T-helper 1 cell treated with Interleukin-12 subunit alpha and Interleukin-12 subunit beta and Interleukin-4 antibody, amounts not matched to agents 30 ng/mL and 1 ng/mL, for 36 hours (primary cell): Measurements from ENCODE around the gene CKAP4. TPM values are rescaled to one million over a fixed set of nuclear protein-coding genes. Genes with fewer than 3 reads are reported as not detected.
"Not testable (repeated sequence)": the region's sequence is repeated elsewhere in the genome, so short reads cannot be mapped to it uniquely, and the experiment has no call there.

Experiments used
- intact Hi-C: fragments of 100-400 bp; cut with micrococcal nuclease; formaldehyde crosslinking; loops from one replicate; pipeline ENCODE4 v1.15.1; 2024
- total RNA-seq: library from RNA; stranded (reverse); gene quantifications from 2 replicates; pipeline ENCODE4 v1.2.3, GENCODE V29; 2022

Gene CKAP4
- 3.8 and 4.0 TPM in 2 replicates for total RNA-seq

GRCh38 chr12:106247674-106248311, at the start of gene CKAP4:
CKAP4 (minus strand) TSS chr12:106248020; CDS start chr12:106247851, 169 bp downstream.
- intact Hi-C loops: loop anchor here (1.0 to 10.0 kb wide), 5 partner anchors 20 to 845 kb away; partner anchors contain the start of genes CRY1, RIC8B and TMEM263

- intact Hi-C loops: no loop called here
These were observed 49.3 kb upstream of the CKAP4 start for GRCh38 chr12:106297075-106297474.

GRCh38 chr12:106296179-106296877, 48.5 kb upstream of the CKAP4 start:
- intact Hi-C loops: no loop called here

- intact Hi-C loops: no loop called here
These were observed 44.5 kb upstream of the CKAP4 start for GRCh38 chr12:106292339-106292738.

GRCh38 chr12:106291342-106291741, 43.5 kb upstream of the CKAP4 start:
- intact Hi-C loops: no loop called here

- intact Hi-C loops: no loop called here
These were observed 42.8 kb upstream of the CKAP4 start for GRCh38 chr12:106290666-106291065.

- intact Hi-C loops: no loop called here
These were observed 41.4 kb upstream of the CKAP4 start for GRCh38 chr12:106289196-106289681.

- intact Hi-C loops: no loop called here
These were observed 40.8 kb upstream of the CKAP4 start for GRCh38 chr12:106288494-106289195.

GRCh38 chr12:106288101-106288493, 40.3 kb upstream of the CKAP4 start:
- intact Hi-C loops: no loop called here

- intact Hi-C loops: no loop called here
These were observed 39.5 kb upstream of the CKAP4 start for GRCh38 chr12:106287364-106287763.

- intact Hi-C loops: not testable (repeated sequence)
These were observed 38.8 kb upstream of the CKAP4 start for GRCh38 chr12:106286576-106287162.

GRCh38 chr12:106285982-106286381, 38.2 kb upstream of the CKAP4 start:
- intact Hi-C loops: no loop called here

GRCh38 chr12:106284358-106285105, 36.7 kb upstream of the CKAP4 start:
- intact Hi-C loops: loop anchor here (5.0 kb wide), 1 partner anchor 147 kb away; the partner anchor contains the start of gene NUAK1

GRCh38 chr12:106282457-106283097, 34.8 kb upstream of the CKAP4 start:
- intact Hi-C loops: loop anchor here (1.0 to 5.0 kb wide), 5 partner anchors 19 to 862 kb away; partner anchors contain the start of gene NUAK1

- intact Hi-C loops: loop anchor here (1.0 to 5.0 kb wide), 5 partner anchors 19 to 861 kb away; partner anchors contain the start of gene NUAK1
These were observed 34.0 kb upstream of the CKAP4 start for GRCh38 chr12:106281804-106282203.

GRCh38 chr12:106281056-106281782, 33.4 kb upstream of the CKAP4 start:
- intact Hi-C loops: loop anchor here (5.0 kb wide), 1 partner anchor 144 kb away; the partner anchor contains the start of gene NUAK1

GRCh38 chr12:106280106-106280505, 32.3 kb upstream of the CKAP4 start:
- intact Hi-C loops: loop anchor here (5.0 kb wide), 1 partner anchor 143 kb away; the partner anchor contains the start of gene NUAK1

GRCh38 chr12:106276032-106276740, 28.4 kb upstream of the CKAP4 start:
- intact Hi-C loops: no loop called here

- intact Hi-C loops: no loop called here
These were observed 27.6 kb upstream of the CKAP4 start for GRCh38 chr12:106275458-106275857.
